Measurements from ENCODE around the gene CNPY4.

DNA sequence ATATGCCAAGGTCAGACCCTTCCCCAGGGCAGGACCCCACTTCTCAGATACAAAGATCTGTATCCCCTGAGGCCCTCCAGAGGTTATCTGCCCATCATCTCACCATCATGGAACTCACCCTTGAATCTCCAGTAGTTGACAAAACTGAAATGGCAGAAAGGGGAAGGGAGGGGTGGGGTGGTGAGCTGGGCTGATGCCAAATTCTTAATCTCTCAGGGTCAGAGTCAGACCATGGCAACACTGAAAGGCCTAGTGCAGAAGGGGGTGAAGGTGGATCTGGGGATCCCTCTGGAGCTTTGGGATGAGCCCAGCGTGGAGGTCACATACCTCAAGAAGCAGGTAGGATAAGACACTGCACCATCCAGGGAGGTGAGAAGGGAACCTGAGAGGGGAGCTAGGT, 3.1 kb downstream of the CNPY4 start:
- TF ChIP-seq, protein P1, sequence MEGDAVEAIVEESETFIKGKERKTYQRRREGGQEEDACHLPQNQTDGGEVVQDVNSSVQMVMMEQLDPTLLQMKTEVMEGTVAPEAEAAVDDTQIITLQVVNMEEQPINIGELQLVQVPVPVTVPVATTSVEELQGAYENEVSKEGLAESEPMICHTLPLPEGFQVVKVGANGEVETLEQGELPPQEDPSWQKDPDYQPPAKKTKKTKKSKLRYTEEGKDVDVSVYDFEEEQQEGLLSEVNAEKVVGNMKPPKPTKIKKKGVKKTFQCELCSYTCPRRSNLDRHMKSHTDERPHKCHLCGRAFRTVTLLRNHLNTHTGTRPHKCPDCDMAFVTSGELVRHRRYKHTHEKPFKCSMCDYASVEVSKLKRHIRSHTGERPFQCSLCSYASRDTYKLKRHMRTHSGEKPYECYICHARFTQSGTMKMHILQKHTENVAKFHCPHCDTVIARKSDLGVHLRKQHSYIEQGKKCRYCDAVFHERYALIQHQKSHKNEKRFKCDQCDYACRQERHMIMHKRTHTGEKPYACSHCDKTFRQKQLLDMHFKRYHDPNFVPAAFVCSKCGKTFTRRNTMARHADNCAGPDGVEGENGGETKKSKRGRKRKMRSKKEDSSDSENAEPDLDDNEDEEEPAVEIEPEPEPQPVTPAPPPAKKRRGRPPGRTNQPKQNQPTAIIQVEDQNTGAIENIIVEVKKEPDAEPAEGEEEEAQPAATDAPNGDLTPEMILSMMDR (IDR thresholded peaks at IDR 0.05; ENCODE audit: borderline replicate concordance, extremely low read depth, low read length, poor library complexity, severe bottlenecking) = no peak
- TF ChIP-seq EZH2 (IDR thresholded peaks at IDR 0.05; ENCODE audit: borderline replicate concordance, low read depth, low read length, severe bottlenecking) = no peak

Measured in DND-41 (cell line).